ENCODE data around the gene LRCOL1.

The LRCOL1 gene

DNA sequence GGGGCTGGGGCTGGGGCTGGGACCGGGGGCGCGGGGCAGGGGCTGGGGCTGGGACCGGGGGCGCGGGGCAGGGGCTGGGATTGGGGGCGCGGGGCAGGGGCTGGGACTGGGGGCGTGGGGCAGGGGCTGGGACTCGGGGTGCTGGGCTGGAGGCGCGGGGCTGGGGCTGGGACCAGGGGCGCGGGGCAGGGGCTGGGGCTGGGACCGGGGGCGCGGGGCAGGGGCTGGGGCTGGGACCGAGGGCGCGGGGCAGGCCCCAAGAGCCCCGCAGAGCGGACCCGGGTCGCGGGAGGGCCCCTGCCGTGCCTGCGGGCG lies 8.6 kb upstream of the LRCOL1 start:
- no peak for DNase-seq

DNA sequence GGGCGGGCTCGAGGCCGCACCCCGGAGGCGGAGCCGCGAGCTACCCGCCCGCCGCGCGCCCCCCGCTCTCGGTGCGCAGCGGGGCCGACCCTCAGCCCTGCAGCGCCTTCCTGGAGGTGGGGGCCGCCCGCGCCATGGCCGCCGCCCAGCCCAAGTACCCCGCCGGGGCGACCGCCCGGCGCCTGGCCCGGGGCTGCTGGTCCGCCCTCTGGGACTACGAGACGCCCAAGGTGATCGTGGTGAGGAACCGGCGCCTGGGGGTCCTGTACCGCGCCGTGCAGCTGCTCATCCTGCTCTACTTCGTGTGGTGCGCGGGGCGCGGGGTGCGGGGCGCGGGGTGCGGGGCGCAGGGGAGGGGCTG lies 8.3 kb upstream of the LRCOL1 start, which contains the start of gene P2RX2:
Gene P2RX2, plus strand, starts transcription at position 94 of the 361 bp plus-strand sequence. Its CDS starts 41 bp downstream, at position 135.
- DNase-seq, result no peak

GRCh38 chr12:132617822-132618682 lies 7.7 kb upstream of the LRCOL1 start:
- DNase-seq, result no peak

DNA sequence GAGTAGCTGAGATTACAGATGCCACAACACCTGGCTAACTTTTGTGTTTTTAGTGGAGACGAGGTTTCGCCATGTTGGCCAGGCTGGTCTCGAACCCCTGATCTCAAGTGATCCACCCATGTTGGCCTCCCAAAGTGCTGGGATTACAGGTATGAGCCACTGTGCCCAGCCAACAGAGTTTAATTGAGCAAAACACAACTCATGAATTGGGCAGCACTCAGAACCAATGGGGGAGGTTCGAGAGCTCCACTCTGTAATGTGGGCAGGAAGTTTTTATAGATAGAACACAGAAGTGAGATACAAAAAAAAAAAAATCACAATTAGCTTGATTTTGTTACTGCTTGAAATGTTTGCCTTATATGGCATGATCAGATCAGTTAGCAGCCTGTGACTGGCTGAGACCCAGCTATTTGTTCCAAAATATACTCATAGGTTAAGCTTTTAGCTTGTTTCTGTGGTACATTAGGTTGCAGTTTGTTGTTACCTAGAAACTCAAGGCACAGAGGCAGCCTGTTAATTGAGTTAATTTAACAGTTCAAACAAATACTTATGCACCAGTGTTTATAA lies 6.8 kb upstream of the LRCOL1 start:
- DNase-seq, result no peak

DNA sequence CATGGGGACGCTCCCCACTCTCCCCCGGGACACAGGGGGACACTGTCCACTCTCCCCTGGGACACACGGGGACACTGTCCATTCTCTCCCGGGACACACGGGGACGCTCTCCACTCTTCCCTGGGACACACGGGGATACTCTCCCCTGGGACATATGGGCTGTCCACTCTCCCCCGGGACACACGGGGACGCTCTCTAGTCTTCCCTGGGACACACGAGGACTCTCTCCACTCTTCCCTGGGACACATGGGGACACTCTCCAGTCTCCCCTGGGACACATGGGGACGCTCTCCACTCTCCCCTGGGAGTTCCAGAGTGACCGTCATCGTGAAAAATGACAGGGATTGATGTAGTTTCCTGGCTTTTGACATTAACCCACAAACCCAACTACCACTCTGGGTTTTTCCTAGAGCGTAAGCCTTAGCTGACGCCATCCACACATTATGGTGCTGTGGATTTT lies 5.2 kb upstream of the LRCOL1 start:
- DNase-seq, result no peak

GRCh38 chr12:132614861-132615578 lies 4.6 kb upstream of the LRCOL1 start:
- peak; percentile 54 for DNase-seq

GRCh38 chr12:132614029-132614428 lies 3.6 kb upstream of the LRCOL1 start:
- DNase-seq, result no peak

GRCh38 chr12:132611620-132612019 lies 1.2 kb upstream of the LRCOL1 start:
- DNase-seq, result no peak

DNA sequence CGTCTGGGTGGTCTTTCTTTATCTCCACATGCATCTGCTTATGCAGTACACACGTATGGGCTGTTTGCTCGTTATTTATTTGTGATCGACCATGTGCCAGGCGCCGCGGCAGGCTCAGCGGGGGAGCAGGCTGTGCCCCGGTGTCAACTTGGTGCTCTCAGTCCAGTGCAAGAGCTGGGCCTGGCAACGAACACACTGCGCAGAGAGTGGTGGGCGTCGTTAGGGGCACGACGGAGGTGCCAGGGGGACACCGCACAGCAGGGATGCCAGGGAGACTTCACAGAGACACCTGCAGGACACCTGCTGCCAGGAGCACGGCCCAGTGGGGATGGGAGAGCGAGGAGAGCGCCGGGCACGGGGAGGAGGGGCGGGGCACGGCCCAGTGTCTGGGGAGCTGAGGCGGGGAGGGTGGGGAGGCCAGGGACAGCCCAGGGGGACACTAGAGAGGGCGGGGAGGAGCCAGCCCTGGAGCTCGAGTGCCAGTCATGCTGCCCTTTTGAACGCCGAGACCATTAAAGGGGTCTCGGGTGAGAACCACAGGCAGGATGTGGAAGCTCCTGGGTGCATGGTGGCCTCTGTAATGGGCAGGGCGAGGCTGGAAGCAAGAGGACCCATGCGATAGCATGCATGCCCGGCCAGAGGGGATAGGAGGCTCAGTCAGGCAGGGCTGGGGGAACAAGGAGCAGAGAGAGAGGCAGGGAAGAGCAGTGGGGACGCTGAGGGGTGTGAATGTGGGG lies 652 bp upstream of the LRCOL1 start:
- no peak for DNase-seq

- no peak for DNase-seq
These were observed 1.9 kb downstream of the LRCOL1 start for GRCh38 chr12:132608231-132609171.

DNA sequence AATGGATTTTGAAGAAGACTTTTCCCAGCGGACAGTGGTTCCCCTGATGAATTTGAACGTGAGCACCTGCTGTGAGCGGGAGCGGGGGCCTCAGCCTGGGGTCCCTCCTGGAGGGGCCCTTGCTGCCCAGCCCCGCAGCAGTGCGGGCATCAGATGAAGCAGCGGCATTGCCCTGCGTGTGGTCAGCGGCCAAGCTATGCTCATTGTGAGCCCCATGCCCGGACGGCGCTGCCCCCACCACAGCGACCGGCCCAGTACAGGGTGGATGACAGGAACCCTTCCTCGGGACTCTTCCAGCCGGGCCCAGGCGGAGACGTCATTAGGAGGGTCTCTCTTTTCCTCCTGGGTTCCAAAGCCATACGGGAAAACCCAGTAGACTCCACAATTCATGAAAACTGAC lies 3.5 kb downstream of the LRCOL1 start:
- DNase-seq, result no peak

DNA sequence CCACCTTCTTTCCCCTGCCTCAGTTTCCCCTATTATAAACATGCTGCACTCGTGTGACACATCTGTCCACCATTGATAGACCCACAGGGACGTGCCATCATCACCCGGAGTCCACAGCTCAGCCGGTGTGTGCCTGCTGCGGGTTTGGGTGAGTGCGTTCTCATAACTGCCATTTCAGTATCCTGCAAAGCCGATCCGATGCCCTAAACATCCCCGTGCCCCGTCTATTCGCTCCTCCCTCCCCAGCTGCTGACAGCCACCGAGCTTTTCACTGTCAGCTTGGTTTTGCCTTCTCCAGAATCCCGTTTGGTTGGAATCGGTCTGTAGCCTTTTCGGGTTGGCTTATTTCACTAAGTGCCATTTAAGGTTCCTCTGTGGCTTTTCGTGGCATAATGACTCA lies 3.9 kb downstream of the LRCOL1 start:
- DNase-seq, result no peak

DNA sequence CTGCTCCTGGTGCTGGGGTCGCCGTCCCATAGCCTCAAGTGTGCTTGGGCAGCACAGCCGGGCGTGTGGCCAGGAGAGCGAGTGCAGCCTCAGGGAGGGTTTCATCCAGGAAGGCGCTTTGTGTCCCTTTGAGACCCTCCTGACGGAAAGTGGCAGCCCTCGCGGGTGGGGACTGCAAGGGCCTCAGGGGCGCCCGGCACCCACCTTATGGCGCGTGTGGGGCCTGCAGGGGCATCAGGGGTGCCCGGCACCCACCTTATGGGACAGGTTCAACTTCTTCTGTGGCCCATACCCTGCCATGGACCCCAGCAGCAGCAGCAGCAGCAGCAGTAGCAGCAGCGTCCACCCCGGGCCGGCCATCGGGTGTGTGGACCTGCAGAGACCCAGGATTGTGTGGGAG lies 4.5 kb downstream of the LRCOL1 start:
- no peak for DNase-seq

GRCh38 chr12:132604668-132605441 lies 5.5 kb downstream of the LRCOL1 start:
- no peak for DNase-seq

- DNase-seq, result no peak
These were observed 6.2 kb downstream of the LRCOL1 start for GRCh38 chr12:132604151-132604618.

- DNase-seq, result no peak
These were observed 6.9 kb downstream of the LRCOL1 start for GRCh38 chr12:132603240-132604150.

DNA sequence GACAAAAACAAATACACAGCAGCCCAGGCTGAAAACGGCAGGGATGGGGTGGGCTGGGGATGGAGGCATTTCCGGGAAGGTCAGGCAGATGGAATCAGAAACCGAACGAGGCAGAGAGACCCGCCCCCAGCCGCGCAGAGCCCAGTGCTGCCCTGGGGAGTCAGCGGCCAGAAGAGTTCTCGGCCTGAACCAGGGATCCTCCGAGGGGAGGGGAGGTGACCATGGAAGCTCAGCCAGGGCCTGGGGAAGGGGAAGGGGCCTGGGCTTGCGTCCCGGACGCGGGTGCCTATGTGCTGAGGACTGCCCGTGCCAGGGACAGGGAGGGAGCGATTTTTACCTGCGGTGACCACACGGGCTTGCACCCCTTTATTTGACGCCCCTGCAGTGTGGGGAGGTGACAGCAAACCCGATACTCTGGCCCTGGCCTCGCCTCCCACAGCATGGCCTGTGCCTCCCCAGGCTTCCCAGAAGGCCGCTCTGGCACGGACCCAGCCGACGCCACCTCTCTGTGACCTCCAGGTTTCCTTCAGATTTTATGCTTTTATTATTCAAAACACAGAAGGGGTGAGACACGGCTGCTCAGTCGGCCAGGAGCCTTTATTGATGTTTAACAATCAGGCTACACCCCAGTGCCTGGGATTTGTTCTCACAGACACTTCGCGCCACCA lies 7.7 kb downstream of the LRCOL1 start:
- DNase-seq, result no peak

DNA sequence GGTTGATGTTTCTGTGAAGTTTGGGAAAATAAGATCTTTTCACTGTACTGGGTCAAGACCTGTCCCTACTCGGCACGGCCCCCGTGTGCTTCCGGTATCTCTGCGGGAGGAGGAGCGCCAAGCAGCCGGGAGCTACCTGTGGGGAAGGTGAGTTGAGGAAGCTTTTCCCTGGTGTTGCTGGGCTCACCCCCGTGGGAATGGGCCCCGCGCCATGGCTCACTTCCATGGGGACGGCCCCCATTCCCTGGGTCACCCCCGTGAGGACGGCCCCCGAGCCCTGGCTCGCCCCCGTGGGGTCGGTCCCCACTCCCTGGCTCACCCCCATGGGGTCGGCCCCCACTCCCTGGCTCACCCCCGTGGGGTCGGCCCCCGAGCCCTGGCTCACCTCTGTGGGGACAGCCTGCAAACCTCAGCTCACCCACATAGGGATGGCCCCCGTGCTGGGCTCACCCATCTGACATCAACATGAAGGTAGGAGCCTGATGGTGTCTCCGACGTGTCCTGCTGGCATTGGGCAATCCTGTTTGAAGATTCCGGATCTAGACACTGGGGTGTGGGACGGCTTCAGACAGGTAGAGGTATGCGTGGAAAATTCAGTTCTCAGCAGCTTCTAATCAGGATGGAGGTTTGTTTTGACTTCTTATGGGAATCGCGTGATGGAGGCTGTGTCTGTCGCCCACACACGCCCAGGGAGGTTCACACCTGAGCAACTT lies 9.1 kb downstream of the LRCOL1 start:
- no peak for DNase-seq
